ENCODE results near the gene OR6S1. TPM values are rescaled to one million over a fixed set of nuclear protein-coding genes. Genes with fewer than 3 reads are reported as not detected.

The OR6S1 gene
- total RNA-seq, 1 donor, result not detected

DNA sequence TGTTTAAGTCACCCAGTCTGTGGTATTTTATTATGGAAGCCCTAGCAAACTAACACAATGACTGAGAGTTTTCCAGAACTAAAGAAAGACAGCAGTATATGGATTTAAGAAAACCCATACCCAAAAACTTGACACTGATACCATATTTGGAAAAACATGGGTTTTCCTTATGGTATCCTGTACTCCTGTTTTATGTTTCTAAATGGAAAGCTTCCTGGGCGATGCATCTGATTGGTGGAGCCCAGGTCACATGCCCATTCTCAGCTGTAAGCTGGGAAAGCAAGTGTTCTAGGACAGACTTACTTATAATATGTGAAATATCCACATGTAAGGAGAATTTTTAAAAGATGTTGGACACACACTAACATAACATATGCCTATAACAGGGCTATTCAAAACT is 38.4 kb upstream of the OR6S1 start:
- H3K4me2 ChIP-seq (ENCODE audit: insufficient read depth, low read length), result no peak overlapping the region
- no peaks in the 10 kb centered on the region for H3K9me3 ChIP-seq (ENCODE audit: low read depth, low read length)
- TF ChIP-seq, protein P1, sequence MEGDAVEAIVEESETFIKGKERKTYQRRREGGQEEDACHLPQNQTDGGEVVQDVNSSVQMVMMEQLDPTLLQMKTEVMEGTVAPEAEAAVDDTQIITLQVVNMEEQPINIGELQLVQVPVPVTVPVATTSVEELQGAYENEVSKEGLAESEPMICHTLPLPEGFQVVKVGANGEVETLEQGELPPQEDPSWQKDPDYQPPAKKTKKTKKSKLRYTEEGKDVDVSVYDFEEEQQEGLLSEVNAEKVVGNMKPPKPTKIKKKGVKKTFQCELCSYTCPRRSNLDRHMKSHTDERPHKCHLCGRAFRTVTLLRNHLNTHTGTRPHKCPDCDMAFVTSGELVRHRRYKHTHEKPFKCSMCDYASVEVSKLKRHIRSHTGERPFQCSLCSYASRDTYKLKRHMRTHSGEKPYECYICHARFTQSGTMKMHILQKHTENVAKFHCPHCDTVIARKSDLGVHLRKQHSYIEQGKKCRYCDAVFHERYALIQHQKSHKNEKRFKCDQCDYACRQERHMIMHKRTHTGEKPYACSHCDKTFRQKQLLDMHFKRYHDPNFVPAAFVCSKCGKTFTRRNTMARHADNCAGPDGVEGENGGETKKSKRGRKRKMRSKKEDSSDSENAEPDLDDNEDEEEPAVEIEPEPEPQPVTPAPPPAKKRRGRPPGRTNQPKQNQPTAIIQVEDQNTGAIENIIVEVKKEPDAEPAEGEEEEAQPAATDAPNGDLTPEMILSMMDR (IDR thresholded peaks at IDR 0.05; ENCODE audit: extremely low read depth, low read depth, low read length), result no peak
- DNase-seq (ENCODE audit: insufficient read length, low spot score, missing footprints), result no peak
- H4K20me1 ChIP-seq (ENCODE audit: insufficient read depth, low read length), result no peaks in the 10 kb centered on the region
- H3K79me2 ChIP-seq (ENCODE audit: insufficient read depth, low read length), result no peaks in the 10 kb centered on the region
- no peak overlapping the region for H2AFZ ChIP-seq (ENCODE audit: low read length)
- H3K4me3 ChIP-seq (ENCODE audit: insufficient read depth, low read length), result no peak overlapping the region
- no peak overlapping the region for H3K27ac ChIP-seq (ENCODE audit: low read depth, low read length)
- peaks cover 2% of the 10 kb centered on the region for H3K27me3 ChIP-seq (ENCODE audit: insufficient read depth, low read length)
- H3K36me3 ChIP-seq (ENCODE audit: insufficient read depth, low read length), result no peaks in the 10 kb centered on the region
- H3K4me1 ChIP-seq (ENCODE audit: insufficient read depth, low read length), result peaks cover 14% of the 10 kb centered on the region

DNA sequence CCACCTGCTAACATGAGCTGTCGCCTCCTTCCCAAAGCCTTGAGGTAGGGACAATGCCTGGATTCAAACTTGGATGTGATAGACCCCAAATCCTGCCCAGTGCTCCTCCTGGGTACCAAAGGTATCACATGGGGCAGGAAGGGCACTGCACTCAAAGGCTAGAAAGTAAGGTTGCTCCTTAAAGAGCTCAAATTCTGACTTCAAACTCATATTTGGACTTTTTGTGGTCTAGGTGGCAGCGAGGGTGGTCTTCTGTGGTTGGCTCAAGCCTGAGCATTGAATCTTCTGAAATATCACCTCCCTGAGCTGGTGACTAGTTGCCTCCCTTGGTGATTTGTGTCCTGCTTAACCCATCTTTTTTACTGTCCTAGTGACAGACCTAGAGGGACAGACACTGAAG is 34.6 kb upstream of the OR6S1 start:
- H3K27me3 ChIP-seq (ENCODE audit: insufficient read depth, low read length), result peaks cover 2% of the 10 kb centered on the region
- no peak overlapping the region for H2AFZ ChIP-seq (ENCODE audit: low read length)
- H4K20me1 ChIP-seq (ENCODE audit: insufficient read depth, low read length), result no peaks in the 10 kb centered on the region
- no peak overlapping the region for H3K4me3 ChIP-seq (ENCODE audit: insufficient read depth, low read length)
- H3K4me2 ChIP-seq (ENCODE audit: insufficient read depth, low read length), result no peak overlapping the region
- no peaks in the 10 kb centered on the region for H3K36me3 ChIP-seq (ENCODE audit: insufficient read depth, low read length)
- H3K79me2 ChIP-seq (ENCODE audit: insufficient read depth, low read length), result no peaks in the 10 kb centered on the region
- H3K4me1 ChIP-seq (ENCODE audit: insufficient read depth, low read length), result peaks cover 8% of the 10 kb centered on the region
- H3K9me3 ChIP-seq (ENCODE audit: low read depth, low read length), result no peaks in the 10 kb centered on the region
- no peak for DNase-seq (ENCODE audit: insufficient read length, low spot score, missing footprints)
- H3K27ac ChIP-seq (ENCODE audit: low read depth, low read length), result no peak overlapping the region
- TF ChIP-seq, protein P1 (IDR thresholded peaks at IDR 0.05; ENCODE audit: extremely low read depth, low read depth, low read length), result no peak

DNA sequence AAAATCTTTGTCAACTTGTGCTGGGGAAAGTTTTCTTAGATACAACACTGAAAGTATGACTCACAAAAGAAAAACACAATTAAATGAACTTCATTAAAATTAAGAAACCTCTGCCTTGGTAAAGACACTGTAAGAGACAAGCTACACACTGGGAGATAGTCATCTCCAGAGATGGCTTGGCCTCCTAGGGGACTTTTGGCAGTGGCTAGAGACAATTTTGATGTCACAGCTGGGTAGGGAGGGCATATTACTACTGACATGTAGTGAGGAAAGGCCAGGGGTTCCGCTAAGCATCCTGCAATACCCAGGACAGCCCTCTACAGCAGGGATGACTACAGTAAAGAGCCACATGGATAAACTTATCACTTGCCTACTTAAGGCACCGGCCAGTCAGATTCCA is 34.2 kb upstream of the OR6S1 start:
- Histone ChIP-seq H3K4me3 (ENCODE audit: insufficient read depth, low read length) (no peak overlapping the region), H3K4me1 (ENCODE audit: insufficient read depth, low read length) (peaks cover 4% of the 10 kb centered on the region), H2AFZ (ENCODE audit: low read length) (no peak overlapping the region), H3K27me3 (ENCODE audit: insufficient read depth, low read length) (peaks cover 2% of the 10 kb centered on the region), H3K9me3 (ENCODE audit: low read depth, low read length) (no peaks in the 10 kb centered on the region), H3K27ac (ENCODE audit: low read depth, low read length) (no peak overlapping the region), H3K4me2 (ENCODE audit: insufficient read depth, low read length) (no peak overlapping the region), H3K79me2 (ENCODE audit: insufficient read depth, low read length) (no peaks in the 10 kb centered on the region), H3K36me3 (ENCODE audit: insufficient read depth, low read length) (no peaks in the 10 kb centered on the region), H4K20me1 (ENCODE audit: insufficient read depth, low read length) (no peaks in the 10 kb centered on the region)
- TF ChIP-seq, protein P1 (IDR thresholded peaks at IDR 0.05; ENCODE audit: extremely low read depth, low read depth, low read length), result no peak
- no peak for DNase-seq (ENCODE audit: insufficient read length, low spot score, missing footprints)

DNA sequence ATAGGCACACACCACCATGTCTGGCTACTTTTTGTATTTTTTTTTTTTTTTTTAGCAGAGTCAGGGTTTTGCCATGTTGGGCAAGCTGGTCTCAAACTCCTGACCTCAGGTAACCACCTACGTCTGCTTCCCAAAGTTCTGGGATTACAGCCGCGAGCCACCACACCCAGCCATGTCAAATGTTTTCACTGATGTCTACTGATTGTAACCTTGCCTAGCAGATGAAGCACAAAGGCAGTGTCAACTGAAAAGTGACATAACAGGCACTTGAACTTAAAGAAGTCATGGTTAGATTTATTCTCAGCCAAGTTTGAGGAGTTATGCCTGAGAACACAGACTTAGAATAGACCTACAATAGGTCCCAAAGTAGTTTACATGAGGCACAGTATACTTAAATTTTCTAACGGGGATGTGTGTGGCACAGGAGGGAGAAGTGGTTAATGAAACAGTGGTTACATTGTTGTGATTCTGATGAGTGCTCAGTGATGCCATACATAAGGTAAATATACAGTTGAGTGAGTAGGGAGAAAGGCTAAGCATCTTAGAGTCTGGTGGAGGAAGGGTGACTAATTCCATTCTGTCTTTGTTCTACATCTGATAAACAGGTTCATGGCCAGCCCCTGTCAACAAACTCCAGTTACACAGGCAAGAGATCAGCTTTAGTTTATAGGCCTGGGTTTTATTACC is 30.2 kb upstream of the OR6S1 start:
- no peaks in the 10 kb centered on the region for H3K36me3 ChIP-seq (ENCODE audit: insufficient read depth, low read length)
- no peak for DNase-seq (ENCODE audit: insufficient read length, low spot score, missing footprints)
- H3K27ac ChIP-seq (ENCODE audit: low read depth, low read length), result no peak overlapping the region
- peaks cover 5% of the 10 kb centered on the region for H3K27me3 ChIP-seq (ENCODE audit: insufficient read depth, low read length)
- H2AFZ ChIP-seq (ENCODE audit: low read length), result no peak overlapping the region
- no peaks in the 10 kb centered on the region for H3K9me3 ChIP-seq (ENCODE audit: low read depth, low read length)
- H3K4me2 ChIP-seq (ENCODE audit: insufficient read depth, low read length), result no peak overlapping the region
- TF ChIP-seq, protein P1 (IDR thresholded peaks at IDR 0.05; ENCODE audit: extremely low read depth, low read depth, low read length), result no peak
- no peaks in the 10 kb centered on the region for H3K4me1 ChIP-seq (ENCODE audit: insufficient read depth, low read length)
- H4K20me1 ChIP-seq (ENCODE audit: insufficient read depth, low read length), result no peaks in the 10 kb centered on the region
- no peak overlapping the region for H3K4me3 ChIP-seq (ENCODE audit: insufficient read depth, low read length)
- H3K79me2 ChIP-seq (ENCODE audit: insufficient read depth, low read length), result no peaks in the 10 kb centered on the region

Measured in osteoblast (primary cell).